GM18508 (cell line): ENCODE measurements around the gene APPL2.
"Not testable (repeated sequence)": the region's sequence is repeated elsewhere in the genome, so short reads cannot be mapped to it uniquely, and the experiment has no call there.

ENCODE experiments used
- ATAC-seq: cut with Tn5 transposase; IDR thresholded peaks from one replicate; pipeline ENCODE4 v1.9.1; 2021; ENCODE audit warnings: moderate number of reproducible peaks; ENCODE audit not compliant: insufficient read depth, unreplicated experiment

Gene APPL2

GRCh38 chr12:105201299-105201698, 34.7 kb downstream of the APPL2 start:
- ATAC-seq = no peak

GRCh38 chr12:105200385-105200784, 35.6 kb downstream of the APPL2 start:
- ATAC-seq = no peak

GRCh38 chr12:105198961-105199360, 37.0 kb downstream of the APPL2 start:
- no peak for ATAC-seq

GRCh38 chr12:105196090-105196489, 39.9 kb downstream of the APPL2 start:
- ATAC-seq = no peak

- no peak for ATAC-seq
Measured at GRCh38 chr12:105194947-105195346, 41.0 kb downstream of the APPL2 start.

GRCh38 chr12:105192624-105193225, 43.2 kb downstream of the APPL2 start:
- ATAC-seq = no peak

GRCh38 chr12:105190530-105190929, 45.4 kb downstream of the APPL2 start:
- no peak for ATAC-seq

GRCh38 chr12:105189293-105189692, 46.7 kb downstream of the APPL2 start:
- ATAC-seq = no peak

- not testable (repeated sequence) for ATAC-seq
Measured at GRCh38 chr12:105183976-105184375, 52.0 kb downstream of the APPL2 start.

- ATAC-seq = not testable (repeated sequence)
Measured at GRCh38 chr12:105183406-105183805, 52.6 kb downstream of the APPL2 start.

GRCh38 chr12:105179114-105179513, 56.9 kb downstream of the APPL2 start:
- ATAC-seq = not testable (repeated sequence)

- no peak for ATAC-seq
Measured at GRCh38 chr12:105177208-105177607, 58.8 kb downstream of the APPL2 start.

GRCh38 chr12:105175397-105175990, 60.5 kb downstream of the APPL2 start:
- ATAC-seq = no peak

- no peak for ATAC-seq
Measured at GRCh38 chr12:105171691-105172436, 64.1 kb downstream of the APPL2 start.

GRCh38 chr12:105170139-105170538, 65.8 kb downstream of the APPL2 start:
- ATAC-seq = no peak

- no peak for ATAC-seq
Measured at GRCh38 chr12:105168006-105168405, 68.0 kb downstream of the APPL2 start.

- no peak for ATAC-seq
Measured at GRCh38 chr12:105167346-105167745, 68.6 kb downstream of the APPL2 start.

GRCh38 chr12:105166736-105167135, 69.2 kb downstream of the APPL2 start:
- no peak for ATAC-seq

GRCh38 chr12:105164068-105164467, 71.9 kb downstream of the APPL2 start:
- ATAC-seq = no peak

GRCh38 chr12:105162174-105162573, 73.8 kb downstream of the APPL2 start:
- ATAC-seq = no peak

- ATAC-seq = no peak
Measured at GRCh38 chr12:105158876-105159275, 77.1 kb downstream of the APPL2 start.

GRCh38 chr12:105157606-105158005, 78.4 kb downstream of the APPL2 start:
- no peak for ATAC-seq
